GM12878 (cell line): ENCODE measurements around the gene FRMD5.

Source experiments
- CREB1 ChIP-seq: IDR thresholded peaks from 2 replicates; pipeline ENCODE4 v1.6.1; 2012; ENCODE audit warnings: low read depth, mild to moderate bottlenecking, inconsistent platforms
- EP300 ChIP-seq, 2 experiments: fragments of 150-350 bp in 1 of 2; IDR thresholded peaks; 2 replicates each; pipeline ENCODE4 v1.6.1; 2011 to 2012; ENCODE audit warnings: low read depth in 2 of 2, low read length in 2 of 2, borderline replicate concordance in 1 of 2, improper control_type of control experiment in 1 of 2, inconsistent platforms in 1 of 2; ENCODE audit not compliant: control insufficient read depth in 1 of 2
- ETV6 ChIP-seq, 2 experiments: fragments of 450-650 bp in 1 of 2; IDR thresholded peaks in 1 of 2; conservative IDR thresholded peaks in 1 of 2; 2 replicates each; pipeline ENCODE4 v1.6.1; 2014; ENCODE audit warnings: antibody characterized with exemption in 1 of 2, borderline replicate concordance in 1 of 2, low read depth in 1 of 2, mild to moderate bottlenecking in 1 of 2, moderate library complexity in 1 of 2
- FOXM1 ChIP-seq: IDR thresholded peaks from 2 replicates; pipeline ENCODE4 v1.6.1; 2012; ENCODE audit warnings: low read depth, mild to moderate bottlenecking, inconsistent platforms, low read length, moderate library complexity
- POLR2A ChIP-seq: IDR thresholded peaks from 2 replicates; pipeline ENCODE4 v1.6.1; 2011; ENCODE audit warnings: low read depth, mild to moderate bottlenecking, low read length
- TAF1 ChIP-seq: IDR thresholded peaks from 2 replicates; pipeline ENCODE4 v1.6.1; 2011; ENCODE audit warnings: mild to moderate bottlenecking, low read depth, low read length, borderline replicate concordance
- TF ChIP-seq, protein P1 (sequence below), 3 experiments: IDR thresholded peaks in 2 of 3; conservative IDR thresholded peaks in 1 of 3; 2 replicates each; pipeline ENCODE4 v1.5.1; 2011; ENCODE audit warnings: low read depth in 3 of 3, low read length in 3 of 3, mild to moderate bottlenecking in 3 of 3, control low read depth in 2 of 3, moderate library complexity in 2 of 3, inconsistent platforms in 1 of 3, mixed read lengths in 1 of 3; ENCODE audit not compliant: control insufficient read depth in 2 of 3, insufficient read depth in 1 of 3; ENCODE audit errors: extremely low read depth in 1 of 3
- TF ChIP-seq, protein P2 (sequence below): IDR thresholded peaks from 2 replicates; pipeline ENCODE4 v1.6.1; 2011; ENCODE audit warnings: low read depth, mild to moderate bottlenecking, low read length, moderate library complexity, borderline replicate concordance; ENCODE audit errors: extremely low read depth

DNA sequence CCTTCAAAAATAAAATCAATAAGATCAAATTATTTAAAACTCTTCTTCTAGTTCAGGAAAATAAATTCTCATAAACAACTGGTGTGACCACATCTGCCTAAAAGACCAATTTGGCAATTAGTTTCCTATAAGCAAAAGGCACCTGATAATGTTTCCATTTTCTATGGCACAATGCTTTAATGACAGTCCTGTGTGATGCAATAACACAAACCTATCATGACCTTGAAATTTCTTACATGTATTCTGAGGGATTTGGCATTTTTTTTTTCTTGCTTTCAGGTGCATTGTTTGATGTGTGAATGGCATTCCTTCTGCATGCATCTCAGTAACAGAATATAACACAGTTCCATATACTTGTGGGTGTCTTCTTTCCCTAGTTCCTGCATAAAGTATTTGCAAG is 32.5 kb upstream of the FRMD5 start:
- TF ChIP-seq EP300 (IDR thresholded peaks at IDR 0.05; ENCODE audit: borderline replicate concordance in 1 of 2, control insufficient read depth in 1 of 2, low read depth in 2 of 2, low read length in 2 of 2) (no peak), CREB1 (no peak), POLR2A (no peak), TAF1 (no peak), ETV6 (conservative IDR thresholded peaks at IDR 0.05 in 1 of 2, IDR thresholded peaks at IDR 0.05 in 1 of 2; ENCODE audit: borderline replicate concordance in 1 of 2, low read depth in 1 of 2) (no peak), FOXM1 (no peak)
- TF ChIP-seq, protein P1, sequence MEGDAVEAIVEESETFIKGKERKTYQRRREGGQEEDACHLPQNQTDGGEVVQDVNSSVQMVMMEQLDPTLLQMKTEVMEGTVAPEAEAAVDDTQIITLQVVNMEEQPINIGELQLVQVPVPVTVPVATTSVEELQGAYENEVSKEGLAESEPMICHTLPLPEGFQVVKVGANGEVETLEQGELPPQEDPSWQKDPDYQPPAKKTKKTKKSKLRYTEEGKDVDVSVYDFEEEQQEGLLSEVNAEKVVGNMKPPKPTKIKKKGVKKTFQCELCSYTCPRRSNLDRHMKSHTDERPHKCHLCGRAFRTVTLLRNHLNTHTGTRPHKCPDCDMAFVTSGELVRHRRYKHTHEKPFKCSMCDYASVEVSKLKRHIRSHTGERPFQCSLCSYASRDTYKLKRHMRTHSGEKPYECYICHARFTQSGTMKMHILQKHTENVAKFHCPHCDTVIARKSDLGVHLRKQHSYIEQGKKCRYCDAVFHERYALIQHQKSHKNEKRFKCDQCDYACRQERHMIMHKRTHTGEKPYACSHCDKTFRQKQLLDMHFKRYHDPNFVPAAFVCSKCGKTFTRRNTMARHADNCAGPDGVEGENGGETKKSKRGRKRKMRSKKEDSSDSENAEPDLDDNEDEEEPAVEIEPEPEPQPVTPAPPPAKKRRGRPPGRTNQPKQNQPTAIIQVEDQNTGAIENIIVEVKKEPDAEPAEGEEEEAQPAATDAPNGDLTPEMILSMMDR (IDR thresholded peaks at IDR 0.05 in 2 of 3, conservative IDR thresholded peaks at IDR 0.05 in 1 of 3; ENCODE audit: control insufficient read depth in 2 of 3, extremely low read depth in 1 of 3, insufficient read depth in 1 of 3, low read depth in 3 of 3, low read length in 3 of 3): no peak
- TF ChIP-seq, protein P2, sequence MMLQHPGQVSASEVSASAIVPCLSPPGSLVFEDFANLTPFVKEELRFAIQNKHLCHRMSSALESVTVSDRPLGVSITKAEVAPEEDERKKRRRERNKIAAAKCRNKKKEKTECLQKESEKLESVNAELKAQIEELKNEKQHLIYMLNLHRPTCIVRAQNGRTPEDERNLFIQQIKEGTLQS: no peak
